Mucosa of stomach (tissue), 1 donor: Measurements from ENCODE around the gene MANF.
"Not testable (repeated sequence)": the region's sequence is repeated elsewhere in the genome, so short reads cannot be mapped to it uniquely, and the experiment has no call there.

Experiments
- H3K27me3 ChIP-seq: one replicate; pipeline ENCODE4 v1.7.0; 2013; ENCODE audit warnings: mild to moderate bottlenecking, low read length; ENCODE audit not compliant: control insufficient read depth, insufficient read depth
- H3K36me3 ChIP-seq: one replicate; pipeline ENCODE4 v1.7.0; 2013; ENCODE audit warnings: low read length; ENCODE audit not compliant: control insufficient read depth, insufficient read depth
- H3K4me1 ChIP-seq: one replicate; pipeline ENCODE4 v1.7.0; 2013; ENCODE audit warnings: mild to moderate bottlenecking, low read length; ENCODE audit not compliant: control insufficient read depth, insufficient read depth
- H3K4me3 ChIP-seq: one replicate; pipeline ENCODE4 v1.7.0; 2013; ENCODE audit warnings: low read length
- H3K9ac ChIP-seq: one replicate; pipeline ENCODE4 v1.7.0; 2013; ENCODE audit warnings: mild to moderate bottlenecking, low read length, moderate library complexity
- H3K9me3 ChIP-seq: one replicate; pipeline ENCODE4 v1.7.0; 2013; ENCODE audit warnings: mild to moderate bottlenecking, low read length, moderate library complexity; ENCODE audit not compliant: control insufficient read depth
- donor health status: Pancreatic carcinoma.

The MANF gene

GRCh38 chr3:51354731-51355615, 30.1 kb upstream of the MANF start:
- Histone ChIP-seq H3K36me3 (no peaks in the 10 kb centered on the region), H3K4me3 (no peak overlapping the region), H3K9me3 (no peaks in the 10 kb centered on the region), H3K9ac (no peak overlapping the region), H3K27me3 (no peaks in the 10 kb centered on the region), H3K4me1 (peaks cover 21% of the 10 kb centered on the region)

GRCh38 chr3:51355891-51356578, 29.1 kb upstream of the MANF start:
- H3K36me3 ChIP-seq, result no peaks in the 10 kb centered on the region
- no peak overlapping the region for H3K4me3 ChIP-seq
- H3K9ac ChIP-seq, result no peak overlapping the region
- no peaks in the 10 kb centered on the region for H3K9me3 ChIP-seq
- peaks cover 21% of the 10 kb centered on the region for H3K4me1 ChIP-seq
- no peaks in the 10 kb centered on the region for H3K27me3 ChIP-seq

GRCh38 chr3:51357856-51358255, 27.2 kb upstream of the MANF start:
- H3K9ac ChIP-seq, result no peak overlapping the region
- H3K9me3 ChIP-seq, result no peaks in the 10 kb centered on the region
- H3K4me3 ChIP-seq, result no peak overlapping the region
- H3K36me3 ChIP-seq, result no peaks in the 10 kb centered on the region
- peaks cover 21% of the 10 kb centered on the region for H3K4me1 ChIP-seq
- H3K27me3 ChIP-seq, result no peaks in the 10 kb centered on the region

- H3K9me3 ChIP-seq, result no peaks in the 10 kb centered on the region
- H3K27me3 ChIP-seq, result no peaks in the 10 kb centered on the region
- H3K36me3 ChIP-seq, result no peaks in the 10 kb centered on the region
- H3K4me1 ChIP-seq, result peaks cover 21% of the 10 kb centered on the region
- no peak overlapping the region for H3K4me3 ChIP-seq
- H3K9ac ChIP-seq, result no peak overlapping the region
These were observed 26.1 kb upstream of the MANF start for GRCh38 chr3:51358981-51359380.

- Histone ChIP-seq H3K9ac (no peak overlapping the region), H3K27me3 (no peaks in the 10 kb centered on the region), H3K4me1 (peaks cover 18% of the 10 kb centered on the region), H3K4me3 (no peak overlapping the region), H3K36me3 (no peaks in the 10 kb centered on the region), H3K9me3 (no peaks in the 10 kb centered on the region)
These were observed 24.3 kb upstream of the MANF start for GRCh38 chr3:51360806-51361205.

- no peaks in the 10 kb centered on the region for H3K9me3 ChIP-seq
- no peak overlapping the region for H3K9ac ChIP-seq
- no peak overlapping the region for H3K4me3 ChIP-seq
- peaks cover 9% of the 10 kb centered on the region for H3K4me1 ChIP-seq
- no peaks in the 10 kb centered on the region for H3K36me3 ChIP-seq
- H3K27me3 ChIP-seq, result no peaks in the 10 kb centered on the region
These were observed 23.3 kb upstream of the MANF start for GRCh38 chr3:51361746-51362145.

GRCh38 chr3:51362476-51362875, 22.6 kb upstream of the MANF start:
- Histone ChIP-seq H3K4me1 (peaks cover 2% of the 10 kb centered on the region), H3K4me3 (no peak overlapping the region), H3K36me3 (no peaks in the 10 kb centered on the region), H3K27me3 (no peaks in the 10 kb centered on the region), H3K9ac (no peak overlapping the region), H3K9me3 (no peaks in the 10 kb centered on the region)

GRCh38 chr3:51368276-51368675, 16.8 kb upstream of the MANF start:
- H3K36me3 ChIP-seq, H3K4me1 ChIP-seq, H3K4me3 ChIP-seq, H3K9ac ChIP-seq, H3K9me3 ChIP-seq, H3K27me3 ChIP-seq: not testable (repeated sequence)

- H3K4me3 ChIP-seq, result no peak overlapping the region
- no peaks in the 10 kb centered on the region for H3K36me3 ChIP-seq
- H3K9me3 ChIP-seq, result no peaks in the 10 kb centered on the region
- no peaks in the 10 kb centered on the region for H3K4me1 ChIP-seq
- no peak overlapping the region for H3K9ac ChIP-seq
- H3K27me3 ChIP-seq, result no peaks in the 10 kb centered on the region
These were observed 13.0 kb upstream of the MANF start for GRCh38 chr3:51371943-51372557.

- H3K4me3 ChIP-seq, result no peak overlapping the region
- H3K4me1 ChIP-seq, result no peaks in the 10 kb centered on the region
- H3K9ac ChIP-seq, result no peak overlapping the region
- no peaks in the 10 kb centered on the region for H3K9me3 ChIP-seq
- no peaks in the 10 kb centered on the region for H3K27me3 ChIP-seq
- H3K36me3 ChIP-seq, result no peaks in the 10 kb centered on the region
These were observed 11.3 kb upstream of the MANF start for GRCh38 chr3:51373658-51374421.

- H3K9ac ChIP-seq, result no peak overlapping the region
- no peaks in the 10 kb centered on the region for H3K4me1 ChIP-seq
- H3K27me3 ChIP-seq, result no peaks in the 10 kb centered on the region
- H3K36me3 ChIP-seq, result no peaks in the 10 kb centered on the region
- no peaks in the 10 kb centered on the region for H3K9me3 ChIP-seq
- H3K4me3 ChIP-seq, result no peak overlapping the region
These were observed 10.6 kb upstream of the MANF start for GRCh38 chr3:51374456-51374855.
